PFSK-1 (cell line): ENCODE results near the gene BMP8B.

Experiments
- FOXP2 ChIP-seq: optimal IDR thresholded peaks from 2 replicates; pipeline ENCODE3; 2011; ENCODE audit warnings: borderline replicate concordance, control low read depth, inconsistent platforms; ENCODE audit not compliant: insufficient read depth; ENCODE audit errors: extremely low read length, extremely low read depth
- POLR2AphosphoS5 ChIP-seq: IDR thresholded peaks from 2 replicates; pipeline ENCODE4 v1.6.1; 2012; ENCODE audit warnings: low read depth, mild to moderate bottlenecking, control low read depth, low read length, moderate library complexity
- SIN3A ChIP-seq: IDR thresholded peaks from 2 replicates; pipeline ENCODE4 v1.6.1; 2012; ENCODE audit warnings: mild to moderate bottlenecking, low read length, moderate library complexity, borderline replicate concordance; ENCODE audit not compliant: insufficient read depth
- TAF1 ChIP-seq: IDR thresholded peaks from 2 replicates; pipeline ENCODE4 v1.6.1; 2012; ENCODE audit warnings: low read length, control low read depth, borderline replicate concordance; ENCODE audit not compliant: insufficient read depth
- TF ChIP-seq, protein P1 (sequence below), 2 experiments: IDR thresholded peaks; 2 replicates each; pipeline versions ENCODE4 v1.6.1 to v1.8.0; 2011 to 2012; ENCODE audit warnings: low read depth in 2 of 2, low read length in 2 of 2, control low read depth in 1 of 2, inconsistent platforms in 1 of 2, mild to moderate bottlenecking in 1 of 2, moderate library complexity in 1 of 2; ENCODE audit not compliant: insufficient read depth in 1 of 2

DNA sequence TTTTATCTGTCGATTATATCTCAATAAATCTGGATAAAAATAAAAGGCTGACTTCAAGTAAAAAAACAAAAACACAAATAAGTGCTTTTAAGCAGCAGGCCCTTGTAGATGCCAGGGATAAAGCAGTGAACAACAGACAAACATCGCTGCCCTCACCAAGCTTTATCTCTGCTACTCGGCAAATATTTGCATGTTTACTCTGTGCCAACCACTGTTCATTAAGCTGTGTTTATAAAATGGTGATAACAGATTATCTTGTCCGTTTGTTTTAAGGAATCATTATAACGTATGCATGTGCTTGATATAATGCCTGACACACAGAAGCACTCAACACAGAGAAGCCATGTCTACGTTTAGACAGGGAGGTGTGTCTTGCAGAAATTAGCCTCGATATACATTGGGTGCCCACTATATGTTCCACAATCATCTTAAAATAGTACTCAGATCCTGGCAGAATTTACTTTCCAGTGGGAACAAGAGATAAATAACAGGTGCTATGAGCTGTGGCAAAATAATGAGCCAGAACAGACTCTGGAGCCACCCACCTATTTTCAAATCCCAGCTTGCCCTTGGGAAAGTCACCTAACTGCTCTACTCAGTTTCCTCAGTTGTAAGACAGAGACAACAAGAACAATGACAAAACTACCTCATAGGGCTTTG lies 47.4 kb upstream of the BMP8B start:
- TF ChIP-seq, protein P1, sequence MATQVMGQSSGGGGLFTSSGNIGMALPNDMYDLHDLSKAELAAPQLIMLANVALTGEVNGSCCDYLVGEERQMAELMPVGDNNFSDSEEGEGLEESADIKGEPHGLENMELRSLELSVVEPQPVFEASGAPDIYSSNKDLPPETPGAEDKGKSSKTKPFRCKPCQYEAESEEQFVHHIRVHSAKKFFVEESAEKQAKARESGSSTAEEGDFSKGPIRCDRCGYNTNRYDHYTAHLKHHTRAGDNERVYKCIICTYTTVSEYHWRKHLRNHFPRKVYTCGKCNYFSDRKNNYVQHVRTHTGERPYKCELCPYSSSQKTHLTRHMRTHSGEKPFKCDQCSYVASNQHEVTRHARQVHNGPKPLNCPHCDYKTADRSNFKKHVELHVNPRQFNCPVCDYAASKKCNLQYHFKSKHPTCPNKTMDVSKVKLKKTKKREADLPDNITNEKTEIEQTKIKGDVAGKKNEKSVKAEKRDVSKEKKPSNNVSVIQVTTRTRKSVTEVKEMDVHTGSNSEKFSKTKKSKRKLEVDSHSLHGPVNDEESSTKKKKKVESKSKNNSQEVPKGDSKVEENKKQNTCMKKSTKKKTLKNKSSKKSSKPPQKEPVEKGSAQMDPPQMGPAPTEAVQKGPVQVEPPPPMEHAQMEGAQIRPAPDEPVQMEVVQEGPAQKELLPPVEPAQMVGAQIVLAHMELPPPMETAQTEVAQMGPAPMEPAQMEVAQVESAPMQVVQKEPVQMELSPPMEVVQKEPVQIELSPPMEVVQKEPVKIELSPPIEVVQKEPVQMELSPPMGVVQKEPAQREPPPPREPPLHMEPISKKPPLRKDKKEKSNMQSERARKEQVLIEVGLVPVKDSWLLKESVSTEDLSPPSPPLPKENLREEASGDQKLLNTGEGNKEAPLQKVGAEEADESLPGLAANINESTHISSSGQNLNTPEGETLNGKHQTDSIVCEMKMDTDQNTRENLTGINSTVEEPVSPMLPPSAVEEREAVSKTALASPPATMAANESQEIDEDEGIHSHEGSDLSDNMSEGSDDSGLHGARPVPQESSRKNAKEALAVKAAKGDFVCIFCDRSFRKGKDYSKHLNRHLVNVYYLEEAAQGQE (IDR thresholded peaks at IDR 0.05; ENCODE audit: insufficient read depth in 1 of 2, low read depth in 2 of 2, low read length in 2 of 2): no peak
- TF ChIP-seq POLR2AphosphoS5 (no peak), SIN3A (no peak), TAF1 (no peak), FOXP2 (no peak)
